Neural progenitor cell (in vitro differentiated cells): ENCODE data around the gene ZNF660. TPM values are rescaled to one million over a fixed set of nuclear protein-coding genes. Genes with fewer than 3 reads are reported as not detected.
"Not testable (repeated sequence)": the region's sequence is repeated elsewhere in the genome, so short reads cannot be mapped to it uniquely, and the experiment has no call there.

ENCODE experiments used
- DNase-seq: peaks from one replicate; pipeline ENCODE4 v3.0.0-alpha.2; 2016; ENCODE audit warnings: low spot score
- H2AFZ ChIP-seq: fragments of 200-600 bp; sonication (generic); replicated peaks from 2 replicates; pipeline ENCODE4 v1.6.1; 2016; ENCODE audit warnings: antibody characterized with exemption
- H3F3A ChIP-seq: fragments of 200-600 bp; sonication (generic); 2 replicates; pipeline ENCODE4 v1.6.1; 2016; ENCODE audit warnings: antibody characterized with exemption, low read depth
- H3K27ac ChIP-seq: fragments of 200-600 bp; sonication (generic); 2 replicates; pipeline ENCODE4 v1.5.1; 2016; ENCODE audit warnings: mild to moderate bottlenecking
- H3K27me3 ChIP-seq: fragments of 200-600 bp; sonication (generic); 2 replicates; pipeline ENCODE4 v1.6.1; 2016; ENCODE audit warnings: mild to moderate bottlenecking, moderate library complexity
- H3K36me3 ChIP-seq: fragments of 200-600 bp; sonication (generic); 2 replicates; pipeline ENCODE4 v1.5.1; 2016
- H3K4me1 ChIP-seq: fragments of 200-600 bp; sonication (generic); 2 replicates; pipeline ENCODE4 v1.6.1; 2016; ENCODE audit warnings: mixed run types
- H3K4me2 ChIP-seq: fragments of 200-600 bp; sonication (generic); 2 replicates; pipeline ENCODE4 v1.6.1; 2016
- H3K4me3 ChIP-seq: fragments of 200-600 bp; sonication (generic); 2 replicates; pipeline ENCODE4 v1.5.1; 2016
- H3K79me2 ChIP-seq: fragments of 200-600 bp; sonication (generic); 2 replicates; pipeline ENCODE4 v1.6.1; 2016; ENCODE audit warnings: low read depth
- H3K9ac ChIP-seq: fragments of 200-600 bp; sonication (generic); 2 replicates; pipeline ENCODE4 v1.6.1; 2016
- H3K9me3 ChIP-seq: fragments of 200-600 bp; sonication (generic); 2 replicates; pipeline ENCODE4 v1.5.1; 2016; ENCODE audit warnings: low read depth
- H4K20me1 ChIP-seq: fragments of 200-600 bp; sonication (generic); 2 replicates; pipeline ENCODE4 v1.6.1; 2016; ENCODE audit warnings: low read depth
- H3K27ac Mint-ChIP-seq: 3 replicates; pipeline ENCODE4 v1.8.0; 2021; ENCODE audit warnings: mixed read lengths
- H3K27me3 Mint-ChIP-seq: 2 replicates; pipeline ENCODE4 v1.8.0; 2022; ENCODE audit warnings: low read depth, mild to moderate bottlenecking, inconsistent platforms, moderate library complexity, mixed read lengths; ENCODE audit not compliant: insufficient read depth
- H3K36me3 Mint-ChIP-seq: 3 replicates; pipeline ENCODE4 v1.8.0; 2021; ENCODE audit warnings: mixed read lengths
- H3K4me1 Mint-ChIP-seq: 3 replicates; pipeline ENCODE4 v1.8.0; 2021; ENCODE audit warnings: mixed read lengths
- H3K4me3 Mint-ChIP-seq: 3 replicates; pipeline ENCODE4 v1.8.0; 2021; ENCODE audit warnings: mild to moderate bottlenecking, moderate library complexity, mixed read lengths
- H3K9me3 Mint-ChIP-seq: 3 replicates; pipeline ENCODE4 v1.8.0; 2020; ENCODE audit warnings: mixed read lengths
- EZH2 ChIP-seq: fragments of 200-600 bp; sonication (generic); IDR thresholded peaks from 2 replicates; pipeline ENCODE4 v1.6.1; 2017; ENCODE audit warnings: antibody characterized with exemption, mild to moderate bottlenecking, moderate library complexity
- EZH2phosphoT487 ChIP-seq: fragments of 200-600 bp; sonication (generic); IDR thresholded peaks from 2 replicates; pipeline ENCODE4 v1.6.1; 2017; ENCODE audit warnings: antibody characterized with exemption
- total RNA-seq: library from RNA; depleted of rRNA; stranded (reverse); fragments of >200 nt; gene quantifications from 2 replicates; pipeline ENCODE4 v1.2.3, GENCODE V29; 2015; ENCODE audit warnings: low replicate concordance
- TF ChIP-seq, protein P1 (sequence below): fragments of 200-600 bp; sonication (generic); IDR thresholded peaks from 2 replicates; pipeline ENCODE4 v1.5.1; 2017; ENCODE audit warnings: antibody characterized with exemption, mild to moderate bottlenecking

ZNF660 gene
- total RNA-seq, 1 donor from 2014 or later = 26.7 TPM

DNA sequence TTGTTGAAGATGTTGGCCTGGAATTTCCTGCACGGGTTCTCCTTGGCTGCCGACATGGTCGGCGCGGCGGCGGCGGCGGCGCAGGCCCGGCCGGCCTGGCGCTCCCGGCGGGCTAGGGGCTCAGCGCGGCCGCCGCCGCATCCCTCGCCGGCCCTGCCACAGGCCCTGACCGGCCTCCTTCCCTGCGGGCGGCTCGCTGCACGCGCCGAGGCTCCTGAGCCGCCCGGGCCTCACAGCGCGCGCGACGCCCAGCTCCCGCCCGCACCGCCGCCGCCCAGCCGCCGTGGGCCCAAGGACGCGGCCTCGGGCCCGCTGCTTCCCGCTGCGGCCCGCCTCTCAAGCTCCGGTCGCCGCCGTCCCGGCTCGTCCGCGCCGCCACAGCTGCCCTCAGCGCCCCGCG lies 3.8 kb upstream of the ZNF660 start:
- peaks cover 11% of the 10 kb centered on the region for H3K79me2 ChIP-seq
- H3K27ac ChIP-seq, H4K20me1 ChIP-seq, H3K9me3 Mint-ChIP-seq, H2AFZ ChIP-seq, H3K9me3 ChIP-seq, H3K36me3 ChIP-seq, H3K4me3 ChIP-seq, H3K4me3 Mint-ChIP-seq, H3K27me3 ChIP-seq, H3K4me1 ChIP-seq, H3K9ac ChIP-seq, H3K27ac Mint-ChIP-seq, H3K27me3 Mint-ChIP-seq, H3K4me2 ChIP-seq, H3F3A ChIP-seq: not testable (repeated sequence)
- Mint-ChIP-seq H3K4me1 (peaks cover 14% of the 10 kb centered on the region), H3K36me3 (peaks cover 29% of the 10 kb centered on the region)
- peak; percentile 12 for DNase-seq

DNA sequence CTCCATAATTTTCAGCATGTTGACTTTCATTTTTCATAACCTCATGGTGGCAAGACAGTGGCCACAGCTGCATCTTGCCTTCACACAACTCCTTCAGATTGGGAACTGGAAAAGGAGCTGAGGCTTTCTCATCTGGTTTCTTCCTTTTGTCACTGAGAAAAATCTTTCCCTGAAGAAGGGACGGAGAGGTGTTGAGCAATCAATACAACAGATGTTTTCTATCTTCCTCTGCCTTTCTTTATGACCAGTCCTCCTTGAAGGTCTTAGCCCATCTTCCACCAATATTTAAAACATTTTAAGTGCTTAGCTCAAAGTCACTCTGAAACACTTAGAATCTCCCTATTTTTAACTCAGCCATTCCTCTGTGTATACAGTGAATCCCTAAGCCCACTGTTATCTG lies 11.9 kb downstream of the ZNF660 start:
- H3K27ac Mint-ChIP-seq = no peak overlapping the region
- H3K4me3 Mint-ChIP-seq = no peak overlapping the region
- H3K9ac ChIP-seq = no peak overlapping the region
- no peak overlapping the region for H3K27ac ChIP-seq
- DNase-seq = no peak
- H3K36me3 ChIP-seq = peaks cover 53% of the 10 kb centered on the region
- H3K4me3 ChIP-seq = no peak overlapping the region
- H3K79me2 ChIP-seq = peaks cover 15% of the 10 kb centered on the region
- H3K27me3 ChIP-seq = no peaks in the 10 kb centered on the region
- H3F3A ChIP-seq = no peaks in the 10 kb centered on the region
- H3K4me2 ChIP-seq = no peak overlapping the region
- H3K4me1 Mint-ChIP-seq = no peaks in the 10 kb centered on the region
- H4K20me1 ChIP-seq = no peaks in the 10 kb centered on the region
- H3K9me3 Mint-ChIP-seq = peaks cover 87% of the 10 kb centered on the region
- H3K9me3 ChIP-seq = peaks cover 23% of the 10 kb centered on the region
- no peak overlapping the region for H2AFZ ChIP-seq
- TF ChIP-seq EZH2phosphoT487 = no peak
- TF ChIP-seq EZH2 = no peak
- TF ChIP-seq, protein P1, sequence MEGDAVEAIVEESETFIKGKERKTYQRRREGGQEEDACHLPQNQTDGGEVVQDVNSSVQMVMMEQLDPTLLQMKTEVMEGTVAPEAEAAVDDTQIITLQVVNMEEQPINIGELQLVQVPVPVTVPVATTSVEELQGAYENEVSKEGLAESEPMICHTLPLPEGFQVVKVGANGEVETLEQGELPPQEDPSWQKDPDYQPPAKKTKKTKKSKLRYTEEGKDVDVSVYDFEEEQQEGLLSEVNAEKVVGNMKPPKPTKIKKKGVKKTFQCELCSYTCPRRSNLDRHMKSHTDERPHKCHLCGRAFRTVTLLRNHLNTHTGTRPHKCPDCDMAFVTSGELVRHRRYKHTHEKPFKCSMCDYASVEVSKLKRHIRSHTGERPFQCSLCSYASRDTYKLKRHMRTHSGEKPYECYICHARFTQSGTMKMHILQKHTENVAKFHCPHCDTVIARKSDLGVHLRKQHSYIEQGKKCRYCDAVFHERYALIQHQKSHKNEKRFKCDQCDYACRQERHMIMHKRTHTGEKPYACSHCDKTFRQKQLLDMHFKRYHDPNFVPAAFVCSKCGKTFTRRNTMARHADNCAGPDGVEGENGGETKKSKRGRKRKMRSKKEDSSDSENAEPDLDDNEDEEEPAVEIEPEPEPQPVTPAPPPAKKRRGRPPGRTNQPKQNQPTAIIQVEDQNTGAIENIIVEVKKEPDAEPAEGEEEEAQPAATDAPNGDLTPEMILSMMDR = no peak
- H3K36me3 Mint-ChIP-seq = peaks cover 88% of the 10 kb centered on the region
- no peaks in the 10 kb centered on the region for H3K27me3 Mint-ChIP-seq
- no peaks in the 10 kb centered on the region for H3K4me1 ChIP-seq

DNA sequence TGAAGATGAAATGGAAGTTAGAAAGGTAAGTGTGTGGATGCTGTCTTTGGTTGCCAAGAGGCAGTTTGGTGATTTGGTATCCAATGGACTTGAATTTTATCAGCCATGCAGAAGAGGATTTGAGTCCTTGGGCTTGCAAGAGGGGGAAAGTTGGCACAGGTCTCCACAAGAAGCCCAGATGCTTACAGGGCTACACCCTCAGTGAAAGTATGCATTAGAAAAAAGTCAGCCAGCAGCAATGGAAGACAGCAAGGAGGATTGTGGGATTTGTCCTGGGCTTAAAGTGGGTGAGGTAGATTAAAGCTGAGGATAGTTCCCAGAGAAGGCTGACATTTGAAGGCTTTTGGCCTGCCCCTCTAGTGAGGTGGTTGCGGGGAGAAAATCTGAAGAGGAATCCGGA lies 17.0 kb downstream of the ZNF660 start:
- Mint-ChIP-seq H3K27me3 (no peaks in the 10 kb centered on the region), H3K9me3 (peaks cover 86% of the 10 kb centered on the region), H3K27ac (no peak overlapping the region), H3K4me3 (no peak overlapping the region), H3K4me1 (no peaks in the 10 kb centered on the region), H3K36me3 (peaks cover 81% of the 10 kb centered on the region)
- H4K20me1 ChIP-seq = no peaks in the 10 kb centered on the region
- H3K27ac ChIP-seq = no peak overlapping the region
- H3K4me1 ChIP-seq = no peaks in the 10 kb centered on the region
- H3K9ac ChIP-seq = no peak overlapping the region
- no peak overlapping the region for H3K4me2 ChIP-seq
- peaks cover 4% of the 10 kb centered on the region for H3K79me2 ChIP-seq
- H3K9me3 ChIP-seq = peaks cover 4% of the 10 kb centered on the region
- H3F3A ChIP-seq = no peaks in the 10 kb centered on the region
- peaks cover 9% of the 10 kb centered on the region for H3K36me3 ChIP-seq
- H3K27me3 ChIP-seq = no peaks in the 10 kb centered on the region
- no peak for TF ChIP-seq EZH2phosphoT487
- TF ChIP-seq, protein P1 = no peak
- no peak for TF ChIP-seq EZH2
- no peak overlapping the region for H3K4me3 ChIP-seq
- H2AFZ ChIP-seq = no peak overlapping the region
- DNase-seq = no peak

DNA sequence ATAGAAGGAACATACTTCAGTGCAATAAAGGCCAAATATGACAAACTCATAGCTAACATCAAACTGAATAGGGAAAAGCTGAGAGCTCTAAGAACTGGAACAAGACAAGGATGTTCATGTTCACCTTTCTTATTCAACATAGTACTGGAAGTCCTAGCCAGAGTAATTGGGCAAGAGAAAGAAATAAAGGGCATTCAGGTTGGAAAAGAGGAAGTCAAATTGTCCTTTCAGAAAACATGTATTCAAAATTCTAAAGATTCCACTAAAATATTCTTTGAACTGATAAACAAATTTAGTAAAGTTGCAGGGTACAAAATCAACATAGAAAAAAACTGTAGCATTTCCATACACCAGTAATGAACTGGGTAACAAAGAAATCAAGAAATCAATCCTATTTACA lies 27.9 kb downstream of the ZNF660 start:
- peaks cover 36% of the 10 kb centered on the region for H3K36me3 Mint-ChIP-seq
- no peak overlapping the region for H3K9ac ChIP-seq
- H3K4me1 ChIP-seq = no peaks in the 10 kb centered on the region
- H3K27ac ChIP-seq = no peak overlapping the region
- H3K4me3 ChIP-seq = no peak overlapping the region
- H3K27me3 ChIP-seq = no peaks in the 10 kb centered on the region
- H3K9me3 ChIP-seq = peaks cover 6% of the 10 kb centered on the region
- H3K27me3 Mint-ChIP-seq = peaks cover 2% of the 10 kb centered on the region
- DNase-seq = no peak
- H3K79me2 ChIP-seq = no peaks in the 10 kb centered on the region
- H3F3A ChIP-seq = no peaks in the 10 kb centered on the region
- TF ChIP-seq, protein P1 = no peak
- TF ChIP-seq EZH2phosphoT487 = no peak
- TF ChIP-seq EZH2 = no peak
- H3K4me3 Mint-ChIP-seq = no peak overlapping the region
- no peak overlapping the region for H3K4me2 ChIP-seq
- H2AFZ ChIP-seq = no peak overlapping the region
- H3K27ac Mint-ChIP-seq = no peak overlapping the region
- H3K4me1 Mint-ChIP-seq = no peaks in the 10 kb centered on the region
- peaks cover 5% of the 10 kb centered on the region for H3K36me3 ChIP-seq
- H4K20me1 ChIP-seq = no peaks in the 10 kb centered on the region
- H3K9me3 Mint-ChIP-seq = peaks cover 42% of the 10 kb centered on the region
